Heart right ventricle (tissue), 16 donors: ENCODE results near the gene INSM1. TPM values are rescaled to one million over a fixed set of nuclear protein-coding genes. Genes with fewer than 3 reads are reported as not detected.

Experiments used
- ATAC-seq, 8 donors: fragments of 200-7000 bp; cut with Tn5 transposase; one replicate each; pipeline ENCODE4 v1.9.1; 2020; ENCODE audit warnings: mild to moderate bottlenecking in 8 of 8, moderate library complexity in 8 of 8, moderate number of reproducible peaks in 1 of 8
- DNase-seq, 2 donors: peaks; one replicate each; pipeline ENCODE4 v3.0.0-alpha.2; 2020
- H3K27ac ChIP-seq, 10 donors: fragments of 200-600 bp; sonication (generic) in 2 of 10; one replicate each; pipeline versions ENCODE4 v1.5.0 to v1.8.0; 2020 to 2022; ENCODE audit warnings: mild to moderate bottlenecking in 3 of 10
- H3K27me3 ChIP-seq, 7 donors: fragments of 200-600 bp; one replicate each; pipeline ENCODE4 v1.8.0; 2021 to 2022; ENCODE audit warnings: mild to moderate bottlenecking in 2 of 7
- H3K36me3 ChIP-seq, 9 donors: fragments of 200-600 bp; sonication (generic) in 1 of 9; one replicate each; pipeline versions ENCODE4 v1.5.0 to v1.8.0; 2020 to 2022; ENCODE audit warnings: mild to moderate bottlenecking in 2 of 9
- H3K4me1 ChIP-seq, 9 donors: fragments of 200-600 bp; sonication (generic) in 1 of 9; one replicate each; pipeline versions ENCODE4 v1.5.0 to v1.8.0; 2020 to 2022; ENCODE audit warnings: mild to moderate bottlenecking in 4 of 9
- H3K4me3 ChIP-seq, 10 donors: fragments of 200-600 bp; sonication (generic) in 2 of 10; one replicate each; pipeline versions ENCODE4 v1.5.0 to v1.8.0; 2020 to 2022; ENCODE audit warnings: mild to moderate bottlenecking in 7 of 10, moderate library complexity in 2 of 10
- H3K9me3 ChIP-seq, 11 donors: fragments of 200-600 bp in 10 of 11; sonication (generic) in 2 of 11; one replicate each; pipeline versions ENCODE4 v1.5.0 to v1.8.0; 2013 to 2022; ENCODE audit warnings: mild to moderate bottlenecking in 2 of 11, control low read depth in 1 of 11, moderate library complexity in 1 of 11
- CTCF ChIP-seq, 9 donors: fragments of 200-600 bp; sonication (generic) in 2 of 9; IDR thresholded peaks; one replicate each; pipeline versions ENCODE4 v1.5.0 to v1.8.0; 2021 to 2022; ENCODE audit warnings: antibody characterized with exemption in 9 of 9, mild to moderate bottlenecking in 5 of 9, moderate library complexity in 1 of 9
- WGBS, 2 donors: extraction: QIAGEN DNeasy Blood & Tissue Kit; methylation state at CpG; one replicate each; pipeline ENCODE4 v1.1.7; 2013; ENCODE audit warnings: inconsistent platforms in 1 of 2; 5-methylcytosine and 5-hydroxymethylcytosine counted together
- intact Hi-C, 10 donors: fragments of 100-400 bp; cut with DNase I; formaldehyde crosslinking; loops; one replicate each; pipeline versions ENCODE4 v1.11.1 to v1.14.2; 2022
- polyA plus RNA-seq, 2 donors: library from polyadenylated mRNA; stranded (reverse); fragments of 200-250 nt; gene quantifications; one replicate each; pipeline ENCODE4 v1.2.3, GENCODE V29; 2013
- total RNA-seq, 10 donors: library from RNA; stranded (reverse); fragmentation: NEBNext Ultra II Directional in 3 of 10; extraction: Animal tissue kit (Norgen Biotek cat#: 25700) in 3 of 10; gene quantifications; one replicate each; pipeline versions ENCODE4 v1.2.1 to v1.2.4, GENCODE V29; 2021 to 2023
- donor health status: Arrhythmogenic right ventricular cardiomyopathy.
- donor health status: ischemic (EF 13 %, LVEDD 7.1; RV severe dilation, severe dysfunction).
- donor health status: healthy with polysubstance abuse.
- donor health status: DM: no; HTN: yes; CAD: no.
- donor health status: DM: no; HTN: no; CAD: no.
- donor health status: ischemic (EF 25% LVEDD 6.9; RV normal size, moderate dysfunction).
- donor health status: ischemic (EF 25% LVEDD 5.7; RV mildly dilated, moderate dysfunction).
- donor health status: healthy.
- donor health status: DM: yes; HTN: yes; CAD: no.
- donor health status: Ischemic cardiomyopathy.
- donor health status: ischemic (EF 35%, LVEDD 5.7; RV mildly dilated, moderate dysfunction).
- donor health status: nonischemic (EF 11% LVEDD 7.7; RV severe dilation, severe dysfunction).
- donor health status: DM: yes; HTN: yes; CAD: no.
- donor health status: PGD.
- donor health status: ischemic (EF 29% LVEDD 5.4; RV normal size, mild dysfunction).
- donor health status: nonischemic (EF 23%, LVEDD 6.1; RV moderate dilation, normal function).

INSM1 gene
- total and polyA plus RNA-seq, 12 donors = 0.01 to 0.09 (median 0.07) TPM; not detected in 9

DNA sequence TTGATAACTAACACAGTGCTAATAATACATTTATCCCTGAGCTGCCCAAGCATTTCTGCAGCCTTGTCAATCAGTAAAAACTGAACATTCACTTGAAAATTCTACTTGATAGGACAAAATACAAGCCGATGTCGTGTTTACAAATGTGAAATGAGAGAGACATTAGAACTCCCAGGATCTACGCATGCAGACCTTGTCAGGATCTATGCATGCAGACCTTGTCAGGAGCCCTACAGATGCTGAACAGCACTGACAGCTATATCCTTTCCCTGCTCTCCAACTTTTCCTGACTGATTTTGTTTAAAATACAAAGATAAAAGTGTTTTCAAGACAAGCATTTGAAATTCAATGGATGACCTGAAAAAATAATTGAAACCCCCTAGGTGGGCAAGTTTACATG, 28.9 kb downstream of the INSM1 start:
- no peak for ATAC-seq
- Histone ChIP-seq H3K9me3 (no peaks in the 10 kb centered on the region), H3K4me1 (peaks cover 0 to 13% (median 0%) of the 10 kb centered on the region in 9 donors), H3K4me3 (no peak overlapping the region), H3K27ac (no peak overlapping the region), H3K36me3 (peaks cover 0 to 50% (median 4%) of the 10 kb centered on the region in 9 donors), H3K27me3 (no peaks in the 10 kb centered on the region)
- WGBS, 2 donors = 97 to 98% methylated on average over 3 of the region's 3 CpGs
- no peak for TF ChIP-seq CTCF (IDR thresholded peaks at IDR 0.05)
- DNase-seq = no peak
- intact Hi-C loops = no loop called here

DNA sequence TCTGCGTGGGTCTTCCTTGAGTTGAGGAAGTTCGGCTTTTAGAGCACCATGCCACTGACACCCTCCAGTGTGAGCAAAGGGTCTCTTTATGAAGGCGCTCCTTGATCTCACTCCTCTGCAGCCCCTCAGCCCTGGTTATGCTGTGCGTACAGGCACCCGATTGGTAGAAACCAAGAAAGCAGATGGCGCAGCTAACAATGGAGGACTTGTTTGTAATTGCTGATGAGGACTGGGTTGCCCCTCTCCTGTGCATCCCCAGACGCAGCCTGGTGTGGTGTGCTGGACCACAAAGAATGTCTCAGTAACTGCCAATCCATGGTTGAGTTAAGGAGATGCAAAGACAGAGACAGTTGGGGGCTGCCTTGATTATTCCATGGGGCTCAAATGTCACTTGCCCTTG, 30.2 kb downstream of the INSM1 start:
- Histone ChIP-seq H3K27ac (no peak overlapping the region), H3K9me3 (no peaks in the 10 kb centered on the region), H3K4me3 (no peak overlapping the region), H3K27me3 (no peaks in the 10 kb centered on the region), H3K4me1 (peaks cover 0 to 11% (median 0%) of the 10 kb centered on the region in 9 donors), H3K36me3 (peaks cover 0 to 48% (median 1%) of the 10 kb centered on the region in 9 donors)
- intact Hi-C loops = no loop called here
- 94 to 97% methylated on average over 7 of the region's 7 CpGs for WGBS, 2 donors
- no peak for ATAC-seq
- no peak for DNase-seq
- no peak for TF ChIP-seq CTCF (IDR thresholded peaks at IDR 0.05)

GRCh38 chr20:20399531-20400500, 31.9 kb downstream of the INSM1 start:
- no peaks in the 10 kb centered on the region for H3K9me3 ChIP-seq
- H3K36me3 ChIP-seq = peaks cover 0 to 42% (median 0%) of the 10 kb centered on the region in 9 donors
- intact Hi-C loops = no loop called here
- H3K4me3 ChIP-seq = no peak overlapping the region
- TF ChIP-seq CTCF (IDR thresholded peaks at IDR 0.05) = no peak
- DNase-seq = no peak
- H3K27ac ChIP-seq = no peak overlapping the region
- ATAC-seq = no peak
- H3K4me1 ChIP-seq = no peaks in the 10 kb centered on the region
- H3K27me3 ChIP-seq = no peaks in the 10 kb centered on the region
- 88 to 91% methylated on average over 13 of the region's 13 CpGs for WGBS, 2 donors

- Histone ChIP-seq H3K4me1 (no peaks in the 10 kb centered on the region), H3K4me3 (no peak overlapping the region), H3K27me3 (no peaks in the 10 kb centered on the region), H3K9me3 (no peaks in the 10 kb centered on the region), H3K27ac (no peak overlapping the region), H3K36me3 (peaks cover 0 to 43% (median 0%) of the 10 kb centered on the region in 9 donors)
- intact Hi-C loops = no loop called here
- DNase-seq (no peak), ATAC-seq (no peak)
- no peak for TF ChIP-seq CTCF (IDR thresholded peaks at IDR 0.05)
- WGBS, 2 donors = 93 to 94% methylated on average over 3 of the region's 3 CpGs
Measured at GRCh38 chr20:20401991-20402390, 34.1 kb downstream of the INSM1 start.
